Duodenal mucosa (tissue), 2 donors: ENCODE results near the gene C1orf174.

ENCODE experiments used
- H3K27ac ChIP-seq: one replicate; pipeline ENCODE4 v1.7.0; 2013; ENCODE audit warnings: low read depth, low read length
- H3K27me3 ChIP-seq, 2 donors: one replicate each; pipeline ENCODE4 v1.7.0; 2013; ENCODE audit warnings: low read length in 2 of 2, control low read depth in 1 of 2; ENCODE audit not compliant: insufficient read depth in 2 of 2, control insufficient read depth in 1 of 2
- H3K36me3 ChIP-seq, 2 donors: one replicate each; pipeline ENCODE4 v1.7.0; 2013; ENCODE audit warnings: low read length in 2 of 2, control low read depth in 1 of 2; ENCODE audit not compliant: insufficient read depth in 2 of 2, control insufficient read depth in 1 of 2
- H3K4me1 ChIP-seq, 2 donors: one replicate each; pipeline ENCODE4 v1.7.0; 2013; ENCODE audit warnings: low read length in 2 of 2, control low read depth in 1 of 2; ENCODE audit not compliant: insufficient read depth in 2 of 2, control insufficient read depth in 1 of 2
- H3K4me3 ChIP-seq, 2 donors: one replicate each; pipeline ENCODE4 v1.7.0; 2013; ENCODE audit warnings: low read length in 2 of 2, low read depth in 1 of 2
- H3K9ac ChIP-seq, 2 donors: one replicate each; pipeline ENCODE4 v1.7.0; 2013; ENCODE audit warnings: low read length in 2 of 2, low read depth in 1 of 2
- H3K9me3 ChIP-seq, 2 donors: one replicate each; pipeline ENCODE4 v1.7.0; 2013; ENCODE audit warnings: low read length in 2 of 2, control low read depth in 1 of 2; ENCODE audit not compliant: control insufficient read depth in 1 of 2

C1orf174 gene

GRCh38 chr1:3917761-3918160, 17.7 kb upstream of the C1orf174 start:
- Histone ChIP-seq H3K27ac (no peak overlapping the region), H3K4me3 (no peak overlapping the region), H3K36me3 (no peaks in the 10 kb centered on the region), H3K4me1 (no peaks in the 10 kb centered on the region), H3K9me3 (no peaks in the 10 kb centered on the region), H3K27me3 (peaks cover 0 to 5% of the 10 kb centered on the region in 2 donors), H3K9ac (no peak overlapping the region)

- Histone ChIP-seq H3K36me3 (no peaks in the 10 kb centered on the region), H3K4me3 (no peak overlapping the region), H3K27ac (no peak overlapping the region), H3K9me3 (no peaks in the 10 kb centered on the region), H3K4me1 (peaks cover 0 to 4% of the 10 kb centered on the region in 2 donors), H3K9ac (no peak overlapping the region), H3K27me3 (peaks cover under 1 to 5% of the 10 kb centered on the region in 2 donors)
Measured at GRCh38 chr1:3915551-3916121, 15.6 kb upstream of the C1orf174 start.

GRCh38 chr1:3914911-3915310, 14.8 kb upstream of the C1orf174 start:
- peaks cover 5 to 11% of the 10 kb centered on the region in 2 donors for H3K27me3 ChIP-seq
- no peak overlapping the region for H3K27ac ChIP-seq
- H3K9ac ChIP-seq: no peak overlapping the region
- H3K9me3 ChIP-seq: no peaks in the 10 kb centered on the region
- no peaks in the 10 kb centered on the region for H3K36me3 ChIP-seq
- peaks cover 0 to 5% of the 10 kb centered on the region in 2 donors for H3K4me1 ChIP-seq
- H3K4me3 ChIP-seq: no peak overlapping the region

GRCh38 chr1:3914331-3914851, 14.3 kb upstream of the C1orf174 start:
- Histone ChIP-seq H3K27ac (no peak overlapping the region), H3K9me3 (no peaks in the 10 kb centered on the region), H3K4me3 (no peak overlapping the region), H3K27me3 (peaks cover 5 to 14% of the 10 kb centered on the region in 2 donors), H3K36me3 (no peaks in the 10 kb centered on the region), H3K9ac (no peak overlapping the region), H3K4me1 (peaks cover 0 to 5% of the 10 kb centered on the region in 2 donors)

- no peak overlapping the region for H3K4me3 ChIP-seq
- peaks cover 5 to 9% of the 10 kb centered on the region in 2 donors for H3K27me3 ChIP-seq
- peaks cover 0 to 5% of the 10 kb centered on the region in 2 donors for H3K4me1 ChIP-seq
- no peak overlapping the region for H3K9ac ChIP-seq
- no peak overlapping the region for H3K27ac ChIP-seq
- H3K9me3 ChIP-seq: no peaks in the 10 kb centered on the region
- H3K36me3 ChIP-seq: no peaks in the 10 kb centered on the region
Measured at GRCh38 chr1:3912809-3913685, 13.0 kb upstream of the C1orf174 start.

GRCh38 chr1:3911981-3912808, 12.1 kb upstream of the C1orf174 start:
- Histone ChIP-seq H3K27ac (no peak overlapping the region), H3K27me3 (peaks cover 5 to 9% of the 10 kb centered on the region in 2 donors), H3K36me3 (no peaks in the 10 kb centered on the region), H3K4me3 (no peak overlapping the region), H3K9ac (no peak overlapping the region), H3K4me1 (peaks cover 0 to 5% of the 10 kb centered on the region in 2 donors), H3K9me3 (no peaks in the 10 kb centered on the region)

GRCh38 chr1:3910857-3911845, 11.1 kb upstream of the C1orf174 start:
- H3K27me3 ChIP-seq: peaks cover 5 to 9% of the 10 kb centered on the region in 2 donors
- H3K36me3 ChIP-seq: no peaks in the 10 kb centered on the region
- peak overlapping the region in 1 of 2 donors; percentile 36 for H3K4me3 ChIP-seq
- H3K9ac ChIP-seq: peak overlapping the region in 1 of 2 donors; percentile 32
- H3K27ac ChIP-seq: no peak overlapping the region
- peaks cover 0 to 5% of the 10 kb centered on the region in 2 donors for H3K4me1 ChIP-seq
- H3K9me3 ChIP-seq: no peaks in the 10 kb centered on the region

GRCh38 chr1:3910049-3910731, 10.1 kb upstream of the C1orf174 start:
- Histone ChIP-seq H3K4me3 (no peak overlapping the region), H3K27me3 (peaks cover 5 to 9% of the 10 kb centered on the region in 2 donors), H3K9me3 (no peaks in the 10 kb centered on the region), H3K36me3 (no peaks in the 10 kb centered on the region), H3K4me1 (peaks cover 0 to 5% of the 10 kb centered on the region in 2 donors), H3K9ac (no peak overlapping the region), H3K27ac (no peak overlapping the region)

GRCh38 chr1:3909615-3910014, 9.5 kb upstream of the C1orf174 start:
- Histone ChIP-seq H3K27me3 (peaks cover 5 to 9% of the 10 kb centered on the region in 2 donors), H3K4me1 (peaks cover 0 to 5% of the 10 kb centered on the region in 2 donors), H3K9ac (no peak overlapping the region), H3K27ac (no peak overlapping the region), H3K36me3 (no peaks in the 10 kb centered on the region), H3K9me3 (no peaks in the 10 kb centered on the region), H3K4me3 (no peak overlapping the region)
